KMS-11 (cell line): ENCODE results near the gene GH2.
A peak's percentile ranks its signal among the peaks of the same experiment; 100 is the strongest.
"Not testable (repeated sequence)": the region's sequence is repeated elsewhere in the genome, so short reads cannot be mapped to it uniquely, and the experiment has no call there.

Experiments used
- H2AFZ ChIP-seq: fragments of 200-600 bp; sonication (generic); 2 replicates; pipeline ENCODE4 v1.6.1; 2016; ENCODE audit warnings: antibody characterized with exemption, mixed run types, low read depth
- H3K27ac ChIP-seq: fragments of 200-600 bp; sonication (generic); 2 replicates; pipeline ENCODE4 v1.6.1; 2016; ENCODE audit warnings: mild to moderate bottlenecking, mixed run types
- H3K27me3 ChIP-seq: fragments of 200-600 bp; sonication (generic); 2 replicates; pipeline ENCODE4 v1.6.1; 2017; ENCODE audit warnings: mild to moderate bottlenecking, low read depth, mixed run types, moderate library complexity; ENCODE audit not compliant: insufficient read depth
- H3K36me3 ChIP-seq: fragments of 200-600 bp; sonication (generic); 2 replicates; pipeline ENCODE4 v1.6.1; 2017; ENCODE audit warnings: mild to moderate bottlenecking, mixed run types; ENCODE audit not compliant: insufficient read depth
- H3K4me1 ChIP-seq: fragments of 200-600 bp; sonication (generic); 2 replicates; pipeline ENCODE4 v1.6.1; 2016; ENCODE audit warnings: mild to moderate bottlenecking, low read depth, mixed run types; ENCODE audit not compliant: poor library complexity, severe bottlenecking
- H3K4me2 ChIP-seq: fragments of 200-600 bp; sonication (generic); 2 replicates; pipeline ENCODE4 v1.7.0; 2016; ENCODE audit warnings: mild to moderate bottlenecking, mixed run types
- H3K4me3 ChIP-seq: fragments of 200-600 bp; sonication (generic); IDR thresholded peaks from 2 replicates; pipeline ENCODE4 v1.6.1; 2017; ENCODE audit warnings: low read depth, low read length, mixed read lengths; ENCODE audit not compliant: insufficient read depth
- H3K79me2 ChIP-seq: fragments of 200-600 bp; sonication (generic); 2 replicates; pipeline ENCODE4 v1.6.1; 2016; ENCODE audit warnings: low read depth, mixed run types; ENCODE audit not compliant: insufficient read depth
- H3K9ac ChIP-seq: fragments of 200-600 bp; sonication (generic); 2 replicates; pipeline ENCODE4 v1.6.1; 2016; ENCODE audit warnings: mild to moderate bottlenecking, mixed run types
- H4K20me1 ChIP-seq: fragments of 200-600 bp; sonication (generic); 2 replicates; pipeline ENCODE4 v1.6.1; 2016; ENCODE audit warnings: mild to moderate bottlenecking, mixed run types; ENCODE audit not compliant: insufficient read depth
- TF ChIP-seq, protein P1 (sequence below): fragments of 200-600 bp; sonication (generic); conservative IDR thresholded peaks from 2 replicates; pipeline ENCODE4 v1.6.1; 2017; ENCODE audit warnings: low read depth, mild to moderate bottlenecking, antibody characterized with exemption, low read length, moderate library complexity, mixed read lengths

GH2 gene

DNA sequence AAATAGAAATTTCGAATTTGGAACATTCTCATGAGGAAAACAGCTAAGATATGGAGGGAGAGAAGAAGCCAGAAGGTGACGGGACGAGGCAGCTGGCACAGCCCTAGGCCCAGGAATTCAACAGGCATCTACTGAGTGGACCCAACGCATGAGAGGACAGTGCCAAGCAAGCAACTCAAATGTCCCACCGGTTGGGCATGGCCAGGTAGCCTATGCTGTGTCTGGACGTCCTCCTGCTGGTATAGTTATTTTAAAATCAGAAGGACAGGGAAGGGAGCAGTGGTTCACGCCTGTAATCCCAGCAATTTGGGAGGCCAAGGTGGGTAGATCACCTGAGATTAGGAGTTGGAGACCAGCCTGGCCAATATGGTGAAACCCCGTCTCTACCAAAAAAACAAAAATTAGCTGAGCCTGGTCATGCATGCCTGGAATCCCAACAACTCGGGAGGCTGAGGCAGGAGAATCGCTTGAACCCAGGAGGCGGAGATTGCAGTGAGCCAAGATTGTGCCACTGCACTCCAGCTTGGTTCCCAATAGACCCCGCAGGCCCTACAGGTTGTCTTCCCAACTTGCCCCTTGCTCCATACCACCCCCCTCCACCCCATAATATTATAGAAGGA is 34.9 kb upstream of the GH2 start:
- TF ChIP-seq, protein P1, sequence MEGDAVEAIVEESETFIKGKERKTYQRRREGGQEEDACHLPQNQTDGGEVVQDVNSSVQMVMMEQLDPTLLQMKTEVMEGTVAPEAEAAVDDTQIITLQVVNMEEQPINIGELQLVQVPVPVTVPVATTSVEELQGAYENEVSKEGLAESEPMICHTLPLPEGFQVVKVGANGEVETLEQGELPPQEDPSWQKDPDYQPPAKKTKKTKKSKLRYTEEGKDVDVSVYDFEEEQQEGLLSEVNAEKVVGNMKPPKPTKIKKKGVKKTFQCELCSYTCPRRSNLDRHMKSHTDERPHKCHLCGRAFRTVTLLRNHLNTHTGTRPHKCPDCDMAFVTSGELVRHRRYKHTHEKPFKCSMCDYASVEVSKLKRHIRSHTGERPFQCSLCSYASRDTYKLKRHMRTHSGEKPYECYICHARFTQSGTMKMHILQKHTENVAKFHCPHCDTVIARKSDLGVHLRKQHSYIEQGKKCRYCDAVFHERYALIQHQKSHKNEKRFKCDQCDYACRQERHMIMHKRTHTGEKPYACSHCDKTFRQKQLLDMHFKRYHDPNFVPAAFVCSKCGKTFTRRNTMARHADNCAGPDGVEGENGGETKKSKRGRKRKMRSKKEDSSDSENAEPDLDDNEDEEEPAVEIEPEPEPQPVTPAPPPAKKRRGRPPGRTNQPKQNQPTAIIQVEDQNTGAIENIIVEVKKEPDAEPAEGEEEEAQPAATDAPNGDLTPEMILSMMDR: no peak
- no peaks in the 10 kb centered on the region for H3K4me1 ChIP-seq

DNA sequence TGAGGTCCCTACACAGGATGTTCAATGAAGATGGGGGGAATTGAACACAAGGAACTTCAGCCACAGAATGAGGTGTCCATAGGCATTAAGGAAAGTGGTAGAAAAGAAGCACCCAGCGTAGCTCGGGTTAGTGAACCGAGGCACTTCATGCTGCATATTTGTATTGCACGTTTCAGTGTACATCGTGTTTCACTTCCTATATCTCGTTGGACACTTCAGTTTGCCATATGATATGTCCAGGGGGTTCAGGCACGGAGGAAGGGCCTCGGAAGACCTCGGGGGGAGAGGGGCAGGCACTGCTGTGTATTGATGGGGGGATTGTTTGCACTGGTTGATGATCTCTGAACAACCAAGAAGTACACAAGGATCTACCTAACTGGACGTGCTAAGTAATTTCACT is 34.0 kb upstream of the GH2 start:
- not testable (repeated sequence) for H3K9ac ChIP-seq, H4K20me1 ChIP-seq, H3K27ac ChIP-seq, H3K79me2 ChIP-seq, H3K4me2 ChIP-seq, H3K4me3 ChIP-seq, H3K4me1 ChIP-seq, H3K36me3 ChIP-seq, H2AFZ ChIP-seq
- H3K27me3 ChIP-seq: peaks cover 16% of the 10 kb centered on the region; the same call in 1 of the 2 replicates

More for the DNA sequence above, 34.9 kb upstream of the GH2 start:
- Histone ChIP-seq H3K27ac (no peak overlapping the region), H2AFZ (no peak overlapping the region), H3K36me3 (no peaks in the 10 kb centered on the region), H3K79me2 (no peaks in the 10 kb centered on the region), H3K27me3 (peaks cover 16% of the 10 kb centered on the region; the same call in 1 of the 2 replicates), H3K9ac (no peak overlapping the region), H3K4me3 (no peak overlapping the region), H3K4me2 (no peak overlapping the region), H4K20me1 (no peaks in the 10 kb centered on the region)

DNA sequence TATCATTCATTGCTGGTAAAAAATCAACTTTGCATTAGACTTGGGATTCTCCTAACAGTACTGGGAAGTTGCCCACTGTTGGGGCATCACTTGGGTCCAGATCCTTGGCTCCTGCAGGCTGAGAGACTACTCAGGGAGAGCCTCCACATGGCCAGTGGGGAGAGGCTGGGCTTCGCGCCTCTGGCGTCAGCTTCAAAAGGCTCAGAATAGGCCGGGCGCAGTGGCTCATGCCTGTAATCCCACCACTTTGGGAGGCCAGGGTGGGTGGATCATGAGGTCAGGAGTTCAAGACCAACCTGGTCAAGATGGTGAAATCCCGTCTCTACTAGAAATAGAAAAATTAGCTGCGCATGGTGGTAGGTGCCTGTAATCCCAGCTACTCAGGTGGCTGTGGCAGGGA is 32.7 kb upstream of the GH2 start:
- Histone ChIP-seq H4K20me1 (no peaks in the 10 kb centered on the region), H3K4me2 (no peak overlapping the region), H2AFZ (no peak overlapping the region), H3K36me3 (no peaks in the 10 kb centered on the region), H3K4me3 (no peak overlapping the region), H3K27ac (no peak overlapping the region), H3K9ac (no peak overlapping the region), H3K27me3 (peaks cover 16% of the 10 kb centered on the region; the same call in 1 of the 2 replicates), H3K4me1 (no peaks in the 10 kb centered on the region), H3K79me2 (no peaks in the 10 kb centered on the region)
- TF ChIP-seq, protein P1: no peak

DNA sequence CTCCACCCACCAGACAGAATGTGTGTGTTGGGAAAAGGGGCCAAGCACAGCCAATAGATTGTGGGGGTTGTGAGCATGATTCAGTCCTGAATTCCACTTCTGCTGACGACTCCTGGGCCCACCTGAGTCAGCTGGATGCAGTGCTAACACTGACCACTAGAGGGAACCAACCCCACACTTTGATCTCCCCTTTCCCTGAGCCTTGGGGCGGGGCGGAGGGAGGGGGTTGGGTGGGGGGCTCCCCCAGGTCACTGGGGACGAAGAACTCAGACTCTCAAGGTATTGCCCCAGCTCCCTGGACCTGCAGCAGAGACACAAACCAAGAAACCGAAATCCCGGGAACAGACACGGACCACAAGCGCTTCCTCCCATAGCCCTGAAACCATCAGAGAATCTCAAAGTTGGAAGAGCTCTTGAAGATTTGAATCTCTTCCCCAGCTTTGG is 29.9 kb upstream of the GH2 start:
- no peak overlapping the region for H3K27ac ChIP-seq
- H3K4me3 ChIP-seq: no peak overlapping the region
- H2AFZ ChIP-seq: no peak overlapping the region
- no peak overlapping the region for H3K4me2 ChIP-seq
- H3K27me3 ChIP-seq: peaks cover 5% of the 10 kb centered on the region; the same call in 1 of the 2 replicates
- H3K9ac ChIP-seq: no peak overlapping the region
- no peaks in the 10 kb centered on the region for H3K79me2 ChIP-seq
- H3K36me3 ChIP-seq: no peaks in the 10 kb centered on the region
- H4K20me1 ChIP-seq: no peaks in the 10 kb centered on the region
- H3K4me1 ChIP-seq: no peaks in the 10 kb centered on the region
- TF ChIP-seq, protein P1: peak; percentile 80

DNA sequence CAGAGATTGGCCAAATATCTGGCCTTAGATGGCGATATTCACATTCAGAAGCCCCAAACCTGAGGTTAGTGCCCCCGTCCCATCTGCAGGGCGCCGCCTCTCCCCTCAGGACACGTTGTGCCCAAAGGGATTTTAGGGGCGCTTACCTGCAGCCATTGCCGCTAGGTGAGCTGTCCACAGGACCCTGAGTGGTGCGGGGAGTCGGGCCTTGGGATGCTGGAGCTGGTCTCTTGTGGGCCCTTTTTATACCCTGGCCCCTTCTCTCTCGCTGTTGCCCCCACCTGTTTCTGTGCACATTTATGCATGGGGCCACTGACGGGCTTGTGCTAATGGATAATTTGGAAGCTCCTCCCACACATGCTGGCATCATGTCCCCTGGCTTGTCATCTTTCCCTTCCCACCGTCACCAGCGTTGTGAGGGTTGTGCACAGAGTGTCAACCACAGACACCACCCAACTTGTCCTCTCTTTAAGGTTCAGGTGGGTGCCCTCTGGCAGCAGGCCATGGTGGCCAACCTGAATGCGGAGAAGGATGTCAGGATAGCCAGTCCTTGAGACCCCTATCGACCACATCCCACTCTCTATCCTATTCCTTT is 29.4 kb upstream of the GH2 start, which contains the start of gene CSHL1:
Gene CSHL1, minus strand, starts transcription at position 218 of the 595 bp plus-strand sequence. Its CDS starts 62 bp downstream, at position 156.
- H4K20me1 ChIP-seq: no peaks in the 10 kb centered on the region
- TF ChIP-seq, protein P1: no peak
- no peak within 1 kb of the TSS for H3K27ac ChIP-seq
- H3K79me2 ChIP-seq: no peaks in the 10 kb centered on the region
- H3K4me1 ChIP-seq: no peaks in the 10 kb centered on the region
- H3K4me2 ChIP-seq: no peak within 1 kb of the TSS
- no peak within 1 kb of the TSS for H2AFZ ChIP-seq
- no peak within 1 kb of the TSS for H3K9ac ChIP-seq
- no peaks in the 10 kb centered on the region for H3K36me3 ChIP-seq
- H3K4me3 ChIP-seq: no peak within 1 kb of the TSS
- H3K27me3 ChIP-seq: peaks cover 4% of the 10 kb centered on the region; the same call in 1 of the 2 replicates
